Measurements from ENCODE around the gene TPPP.
A peak's percentile ranks its signal among the peaks of the same experiment; 100 is the strongest.

The TPPP gene

GRCh38 chr5:676699-677076 is 16.5 kb downstream of the TPPP start:
- no peak for DNase-seq

- no peak for DNase-seq
These were observed 17.1 kb downstream of the TPPP start for GRCh38 chr5:675871-676698.

- no peak for DNase-seq
These were observed 17.9 kb downstream of the TPPP start for GRCh38 chr5:675111-675870.

GRCh38 chr5:674630-675011 is 18.5 kb downstream of the TPPP start:
- no peak for DNase-seq

- DNase-seq, result no peak
These were observed 19.1 kb downstream of the TPPP start for GRCh38 chr5:673831-674629.

- DNase-seq, result no peak
These were observed 19.9 kb downstream of the TPPP start for GRCh38 chr5:673161-673830.

- DNase-seq, result peak; percentile 19
These were observed 20.6 kb downstream of the TPPP start for GRCh38 chr5:672329-673160.

- DNase-seq, result peak; percentile 21
These were observed 21.5 kb downstream of the TPPP start for GRCh38 chr5:671459-672328.

GRCh38 chr5:670396-671270 is 22.5 kb downstream of the TPPP start:
- no peak for DNase-seq

- DNase-seq, result no peak
These were observed 23.2 kb downstream of the TPPP start for GRCh38 chr5:669842-670395.

- no peak for DNase-seq
These were observed 23.9 kb downstream of the TPPP start for GRCh38 chr5:669111-669841.

GRCh38 chr5:668283-668995 is 24.7 kb downstream of the TPPP start:
- DNase-seq, result no peak

- DNase-seq, result no peak
These were observed 26.2 kb downstream of the TPPP start for GRCh38 chr5:666816-667498.

GRCh38 chr5:665956-666711 is 27.0 kb downstream of the TPPP start:
- DNase-seq, result no peak

- no peak for DNase-seq
These were observed 27.6 kb downstream of the TPPP start for GRCh38 chr5:665541-665955.

GRCh38 chr5:664994-665360 is 28.2 kb downstream of the TPPP start:
- DNase-seq, result no peak
